DND-41 (cell line): ENCODE results near the gene RAB18.

Experiments
- ATAC-seq: fragments of 200-7000 bp; cut with Tn5 transposase; 3 replicates; pipeline ENCODE4 v1.9.1; 2021; ENCODE audit warnings: low read depth; ENCODE audit not compliant: insufficient read depth
- DNase-seq: peaks from one replicate; pipeline ENCODE4 v3.0.0-alpha.2; 2020
- H2AFZ ChIP-seq: 2 replicates; pipeline ENCODE4 v1.6.0; 2012; ENCODE audit warnings: low read depth, low read length
- H3K27ac ChIP-seq: 2 replicates; pipeline ENCODE4 v1.5.1; 2012; ENCODE audit warnings: low read length, inconsistent platforms
- H3K27me3 ChIP-seq: fragments of 200-600 bp; sonication (generic); 2 replicates; pipeline ENCODE4 v1.6.0; 2012; ENCODE audit warnings: low read length, mild to moderate bottlenecking, inconsistent platforms; ENCODE audit not compliant: insufficient read depth, poor library complexity
- H3K36me3 ChIP-seq: 2 replicates; pipeline ENCODE4 v1.5.1; 2012; ENCODE audit warnings: low read length, inconsistent platforms; ENCODE audit not compliant: insufficient read depth
- H3K4me1 ChIP-seq: 2 replicates; pipeline ENCODE4 v1.5.1; 2012; ENCODE audit warnings: mild to moderate bottlenecking, low read length; ENCODE audit not compliant: insufficient read depth
- H3K4me2 ChIP-seq: 2 replicates; pipeline ENCODE4 v1.6.0; 2012; ENCODE audit warnings: mild to moderate bottlenecking, moderate library complexity, low read length, inconsistent platforms; ENCODE audit not compliant: insufficient read depth
- H3K4me3 ChIP-seq, 2 experiments: fragments of 200-600 bp in 1 of 2; shearing (Covaris generic) in 1 of 2; 2 replicates each; pipeline ENCODE4 v1.5.1; 2012 to 2016; ENCODE audit warnings: inconsistent platforms in 2 of 2, low read length in 2 of 2, mild to moderate bottlenecking in 2 of 2, low read depth in 1 of 2, moderate library complexity in 1 of 2
- H3K79me2 ChIP-seq: 2 replicates; pipeline ENCODE4 v1.6.0; 2012; ENCODE audit warnings: low read length, inconsistent platforms; ENCODE audit not compliant: insufficient read depth
- H3K9ac ChIP-seq: 2 replicates; pipeline ENCODE4 v1.6.0; 2012; ENCODE audit warnings: low read depth, mild to moderate bottlenecking, inconsistent platforms, low read length, moderate library complexity
- H3K9me3 ChIP-seq: 2 replicates; pipeline ENCODE4 v1.5.1; 2012; ENCODE audit warnings: low read length, moderate library complexity, mild to moderate bottlenecking, inconsistent platforms; ENCODE audit not compliant: insufficient read depth, severe bottlenecking
- H4K20me1 ChIP-seq: 2 replicates; pipeline ENCODE4 v1.6.0; 2012; ENCODE audit warnings: low read length; ENCODE audit not compliant: insufficient read depth
- EZH2 ChIP-seq: IDR thresholded peaks from 3 replicates; pipeline ENCODE4 v1.6.1; 2012; ENCODE audit warnings: borderline replicate concordance, low read depth, mild to moderate bottlenecking, moderate library complexity, low read length, inconsistent platforms; ENCODE audit not compliant: severe bottlenecking
- TF ChIP-seq, protein P1 (sequence below): IDR thresholded peaks from 2 replicates; pipeline ENCODE4 v1.5.1; 2012; ENCODE audit warnings: borderline replicate concordance, low read length, moderate library complexity, mild to moderate bottlenecking; ENCODE audit not compliant: poor library complexity, severe bottlenecking; ENCODE audit errors: extremely low read depth

Gene RAB18

DNA sequence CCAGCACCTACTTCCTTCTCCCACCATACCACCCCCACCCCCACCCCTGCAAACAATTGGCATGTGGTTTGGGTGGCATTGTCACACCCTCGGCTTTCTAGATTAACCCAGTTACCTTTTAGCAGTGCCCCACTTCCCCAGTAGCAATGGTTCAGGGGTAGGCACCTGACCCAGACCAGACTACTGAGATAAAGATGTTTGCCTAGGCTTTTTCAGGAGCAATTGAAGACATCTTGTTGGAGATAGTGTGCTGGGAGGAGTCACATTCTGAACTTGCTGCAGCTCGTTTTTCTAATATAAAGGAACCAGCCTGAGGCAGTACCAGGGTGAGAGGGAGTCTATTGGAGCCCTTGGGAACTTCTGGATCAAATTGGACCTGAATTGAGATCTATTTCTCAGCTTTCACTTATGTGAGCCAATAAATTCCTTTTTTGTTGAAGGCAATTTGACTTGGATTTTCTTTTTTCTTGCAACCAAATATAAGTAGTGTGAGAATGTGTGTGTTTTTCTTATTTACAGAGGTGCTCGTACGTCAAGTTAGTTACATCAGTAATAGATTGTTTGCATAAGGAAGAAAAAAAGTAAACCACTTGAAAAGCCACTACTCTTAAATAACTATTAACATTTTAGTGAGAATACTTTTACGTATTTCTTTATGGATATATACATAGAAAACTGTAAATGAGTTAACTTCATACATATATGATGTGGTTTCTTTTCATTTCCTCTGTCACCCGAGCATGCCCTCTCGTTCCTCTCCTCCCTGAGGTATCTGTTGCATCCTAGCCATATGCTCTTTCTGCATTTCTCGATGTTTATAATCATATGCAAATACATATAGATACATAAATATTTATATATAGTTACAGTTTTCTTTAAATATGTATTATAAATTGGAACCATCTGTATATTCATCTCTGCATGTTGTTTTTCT, 38.0 kb downstream of the RAB18 start:
- no peaks in the 10 kb centered on the region for H3K27me3 ChIP-seq
- ATAC-seq: peak; percentile 33; the same call in 1 of the 3 replicates
- no peaks in the 10 kb centered on the region for H3K9me3 ChIP-seq
- TF ChIP-seq, protein P1, sequence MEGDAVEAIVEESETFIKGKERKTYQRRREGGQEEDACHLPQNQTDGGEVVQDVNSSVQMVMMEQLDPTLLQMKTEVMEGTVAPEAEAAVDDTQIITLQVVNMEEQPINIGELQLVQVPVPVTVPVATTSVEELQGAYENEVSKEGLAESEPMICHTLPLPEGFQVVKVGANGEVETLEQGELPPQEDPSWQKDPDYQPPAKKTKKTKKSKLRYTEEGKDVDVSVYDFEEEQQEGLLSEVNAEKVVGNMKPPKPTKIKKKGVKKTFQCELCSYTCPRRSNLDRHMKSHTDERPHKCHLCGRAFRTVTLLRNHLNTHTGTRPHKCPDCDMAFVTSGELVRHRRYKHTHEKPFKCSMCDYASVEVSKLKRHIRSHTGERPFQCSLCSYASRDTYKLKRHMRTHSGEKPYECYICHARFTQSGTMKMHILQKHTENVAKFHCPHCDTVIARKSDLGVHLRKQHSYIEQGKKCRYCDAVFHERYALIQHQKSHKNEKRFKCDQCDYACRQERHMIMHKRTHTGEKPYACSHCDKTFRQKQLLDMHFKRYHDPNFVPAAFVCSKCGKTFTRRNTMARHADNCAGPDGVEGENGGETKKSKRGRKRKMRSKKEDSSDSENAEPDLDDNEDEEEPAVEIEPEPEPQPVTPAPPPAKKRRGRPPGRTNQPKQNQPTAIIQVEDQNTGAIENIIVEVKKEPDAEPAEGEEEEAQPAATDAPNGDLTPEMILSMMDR: no peak
- TF ChIP-seq EZH2: no peak
- no peaks in the 10 kb centered on the region for H4K20me1 ChIP-seq
- H3K4me2 ChIP-seq: no peak overlapping the region
- DNase-seq: no peak
- no peak overlapping the region for H3K9ac ChIP-seq
- H3K4me1 ChIP-seq: no peaks in the 10 kb centered on the region
- H2AFZ ChIP-seq: no peak overlapping the region
- no peak overlapping the region for H3K4me3 ChIP-seq
- peaks cover 41% of the 10 kb centered on the region for H3K36me3 ChIP-seq
- no peaks in the 10 kb centered on the region for H3K79me2 ChIP-seq
- no peak overlapping the region for H3K27ac ChIP-seq

DNA sequence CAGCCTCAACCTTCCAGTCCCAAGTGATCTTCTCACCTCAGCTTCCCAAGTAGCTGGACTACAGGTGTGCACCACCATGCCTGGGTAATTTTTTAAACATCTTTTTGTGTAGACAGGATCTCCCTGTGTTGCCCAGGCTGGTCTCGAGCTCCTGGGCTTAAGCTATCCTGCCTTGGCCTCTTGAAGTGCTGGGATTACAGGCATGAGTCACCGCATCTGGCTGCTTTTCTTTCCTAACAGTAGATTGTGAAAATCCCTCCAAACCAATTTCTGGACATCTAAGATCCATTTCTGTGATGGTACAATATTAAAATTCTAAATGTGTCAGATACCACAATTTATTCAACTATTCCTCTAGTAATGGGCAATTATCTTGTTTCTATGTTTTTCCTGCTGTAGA, 38.7 kb downstream of the RAB18 start:
- H2AFZ ChIP-seq: no peak overlapping the region
- H3K4me1 ChIP-seq: no peaks in the 10 kb centered on the region
- TF ChIP-seq EZH2: no peak
- TF ChIP-seq, protein P1: no peak
- no peak overlapping the region for H3K9ac ChIP-seq
- DNase-seq: no peak
- no peak for ATAC-seq
- H3K4me2 ChIP-seq: no peak overlapping the region
- no peaks in the 10 kb centered on the region for H3K27me3 ChIP-seq
- no peaks in the 10 kb centered on the region for H3K79me2 ChIP-seq
- peaks cover 35% of the 10 kb centered on the region for H3K36me3 ChIP-seq
- H4K20me1 ChIP-seq: no peaks in the 10 kb centered on the region
- H3K4me3 ChIP-seq: no peak overlapping the region
- H3K27ac ChIP-seq: no peak overlapping the region
- no peaks in the 10 kb centered on the region for H3K9me3 ChIP-seq

DNA sequence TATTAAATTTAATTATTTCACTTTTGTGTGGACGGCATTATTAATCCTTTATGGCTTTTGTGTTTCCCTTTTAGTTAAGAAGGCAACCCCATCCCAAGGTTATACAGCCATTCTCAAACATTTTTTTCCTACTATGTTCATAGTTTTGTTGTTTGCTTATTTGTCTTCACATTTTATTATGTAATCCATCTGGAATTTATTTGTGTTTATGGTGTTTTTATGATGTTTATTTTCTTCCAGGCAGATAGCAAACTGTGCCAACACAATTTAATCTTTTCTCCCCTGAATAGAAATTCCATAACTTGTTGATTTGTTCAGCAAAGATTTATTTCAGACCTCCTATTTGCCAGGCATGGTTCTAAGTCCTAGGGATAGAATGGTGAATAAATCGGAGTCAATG, 42.9 kb downstream of the RAB18 start:
- TF ChIP-seq EZH2: no peak
- Histone ChIP-seq H3K4me1 (no peaks in the 10 kb centered on the region), H3K27me3 (no peaks in the 10 kb centered on the region), H3K79me2 (no peaks in the 10 kb centered on the region), H2AFZ (no peak overlapping the region), H3K36me3 (peaks cover 10% of the 10 kb centered on the region; the same call in 1 of the 2 replicates), H3K4me2 (no peak overlapping the region), H3K27ac (no peak overlapping the region), H3K9me3 (no peaks in the 10 kb centered on the region), H3K9ac (no peak overlapping the region), H3K4me3 (no peak overlapping the region), H4K20me1 (no peaks in the 10 kb centered on the region)
- DNase-seq: no peak
- no peak for ATAC-seq

DNA sequence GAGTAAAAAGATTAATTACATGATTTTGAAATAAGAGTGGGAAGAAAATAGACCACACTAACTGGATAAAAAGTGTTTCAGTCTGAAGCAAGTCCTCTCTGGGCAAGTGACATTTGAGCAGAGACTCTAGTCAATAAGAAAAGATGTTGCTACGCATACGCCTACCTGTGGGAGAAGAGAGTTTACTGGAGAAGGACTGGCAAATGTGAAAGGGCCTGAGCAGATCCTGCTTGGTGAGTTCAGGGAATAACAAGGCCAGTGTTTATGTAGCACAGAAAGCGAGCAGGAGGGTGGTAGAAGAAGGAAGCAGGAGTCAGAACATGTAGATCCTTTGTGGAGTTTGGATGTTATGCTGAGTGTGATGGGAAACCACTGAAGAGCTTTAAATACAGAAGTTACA, 43.4 kb downstream of the RAB18 start:
- Histone ChIP-seq H3K9ac (no peak overlapping the region), H3K4me1 (no peaks in the 10 kb centered on the region), H3K27me3 (no peaks in the 10 kb centered on the region), H3K79me2 (no peaks in the 10 kb centered on the region), H4K20me1 (no peaks in the 10 kb centered on the region), H3K27ac (no peak overlapping the region), H3K36me3 (peaks cover 10% of the 10 kb centered on the region; the same call in 1 of the 2 replicates), H3K9me3 (no peaks in the 10 kb centered on the region), H3K4me2 (no peak overlapping the region), H3K4me3 (no peak overlapping the region), H2AFZ (no peak overlapping the region)
- TF ChIP-seq, protein P1: no peak
- no peak for TF ChIP-seq EZH2
- no peak for DNase-seq
- no peak for ATAC-seq
